ENCODE results near the gene EFEMP1. TPM values are rescaled to one million over a fixed set of nuclear protein-coding genes. Genes with fewer than 3 reads are reported as not detected.
A peak's percentile ranks its signal among the peaks of the same experiment; 100 is the strongest.

The EFEMP1 gene, protein sequence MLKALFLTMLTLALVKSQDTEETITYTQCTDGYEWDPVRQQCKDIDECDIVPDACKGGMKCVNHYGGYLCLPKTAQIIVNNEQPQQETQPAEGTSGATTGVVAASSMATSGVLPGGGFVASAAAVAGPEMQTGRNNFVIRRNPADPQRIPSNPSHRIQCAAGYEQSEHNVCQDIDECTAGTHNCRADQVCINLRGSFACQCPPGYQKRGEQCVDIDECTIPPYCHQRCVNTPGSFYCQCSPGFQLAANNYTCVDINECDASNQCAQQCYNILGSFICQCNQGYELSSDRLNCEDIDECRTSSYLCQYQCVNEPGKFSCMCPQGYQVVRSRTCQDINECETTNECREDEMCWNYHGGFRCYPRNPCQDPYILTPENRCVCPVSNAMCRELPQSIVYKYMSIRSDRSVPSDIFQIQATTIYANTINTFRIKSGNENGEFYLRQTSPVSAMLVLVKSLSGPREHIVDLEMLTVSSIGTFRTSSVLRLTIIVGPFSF
- 1,015 and 1,290 TPM in 2 replicates for polyA plus RNA-seq (2012; rRNA removed)
- 876 and 1,005 TPM in 2 replicates for polyA plus RNA-seq (2012; cell fraction: cytosol; rRNA removed)
- 870 and 1,070 TPM in 2 replicates for polyA plus RNA-seq (2012; cell fraction: nucleus; rRNA removed)

DNA sequence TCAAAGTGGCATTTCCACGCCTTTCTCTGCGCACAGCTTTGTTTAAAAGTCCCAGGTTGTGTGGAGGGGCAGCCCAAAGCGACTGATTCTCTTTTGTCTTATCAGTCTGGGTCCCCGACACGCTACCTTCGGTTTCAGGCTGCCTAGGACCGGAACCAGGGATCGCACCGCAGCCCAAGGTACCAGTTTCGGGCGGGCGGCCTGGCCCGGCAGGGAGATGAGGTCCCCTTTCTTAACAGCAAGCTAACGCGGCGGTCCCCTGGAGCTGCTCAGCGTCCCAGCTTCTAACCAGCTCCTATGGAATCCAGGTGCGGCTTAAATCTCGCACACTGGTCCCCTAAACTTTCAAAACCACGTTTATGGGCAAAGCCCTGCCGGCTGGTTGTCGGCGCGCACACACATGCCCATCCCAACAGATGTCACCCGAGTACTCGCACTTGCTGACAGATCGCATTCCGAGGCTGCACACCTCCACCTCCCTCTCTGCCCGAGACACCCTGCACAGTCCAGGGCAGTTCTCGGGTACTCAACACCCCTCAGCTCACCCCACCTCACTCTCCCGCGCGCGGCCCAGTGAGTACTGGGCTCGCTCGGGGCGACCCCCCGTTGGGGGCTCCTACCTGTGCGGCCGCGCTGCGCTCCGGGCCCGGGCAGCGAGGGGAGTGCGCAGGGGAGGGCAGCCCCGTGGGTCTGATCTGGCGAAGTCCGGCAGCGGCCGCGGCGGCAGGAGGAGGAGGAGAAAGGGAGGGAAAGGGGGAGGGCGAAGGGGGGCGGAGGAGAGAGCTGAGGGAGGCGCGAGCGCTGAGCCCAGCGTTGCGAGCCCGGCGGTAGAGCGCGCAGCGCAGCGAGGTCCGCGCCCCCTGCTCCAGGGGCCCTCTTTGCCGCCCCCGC is at the start of gene EFEMP1:
EFEMP1 (minus strand) TSS at position 692 of the 891 bp plus-strand sequence. CDS start 1,342 bp downstream, outside the sequence.
- ChIA-PET POLR2A (no interaction called here), CTCF (interaction anchor here (1.9 kb wide), 1 partner anchor 37 kb away, joined by 5 read pairs; no protein-coding TSS in a partner anchor)
- TF ChIP-seq SMC3 (IDR thresholded peaks at IDR 0.05; ENCODE audit: low read depth, low read length) (no peak), POLR2AphosphoS5 (IDR thresholded peaks at IDR 0.05; ENCODE audit: low read depth, low read length) (no peak; the same call in 1 of the 2 replicates), SIN3A (IDR thresholded peaks at IDR 0.05; ENCODE audit: borderline replicate concordance, low read depth, low read length) (peak; percentile 73), EZH2phosphoT487 (IDR thresholded peaks at IDR 0.05; ENCODE audit: borderline replicate concordance, low read depth) (no peak), MXI1 (IDR thresholded peaks at IDR 0.05; ENCODE audit: low read depth, low read length) (no peak), RCOR1 (IDR thresholded peaks at IDR 0.05; ENCODE audit: low read length) (no peak), TEAD4 (IDR thresholded peaks at IDR 0.05; ENCODE audit: borderline replicate concordance, insufficient read depth) (no peak), RAD21 (IDR thresholded peaks at IDR 0.05; ENCODE audit: low read length) (no peak), YY1 (IDR thresholded peaks at IDR 0.05; ENCODE audit: low read depth) (no peak), MEF2A (IDR thresholded peaks at IDR 0.05; ENCODE audit: borderline replicate concordance, low read depth) (no peak), TAF1 (IDR thresholded peaks at IDR 0.05; ENCODE audit: borderline replicate concordance, low read depth, low read length) (0 out of 2 replicates have a peak, but pooled peaks have one; percentile 37), FOXM1 (IDR thresholded peaks at IDR 0.05; ENCODE audit: low read depth) (no peak), NRF1 (IDR thresholded peaks at IDR 0.05; ENCODE audit: low read depth, low read length) (no peak), EP300 (IDR thresholded peaks at IDR 0.05; ENCODE audit: borderline replicate concordance in 1 of 2, low read depth in 1 of 2, low read length in 1 of 2) (no peak), RXRA (IDR thresholded peaks at IDR 0.05; ENCODE audit: borderline replicate concordance, low read depth) (no peak), MAX (IDR thresholded peaks at IDR 0.05; ENCODE audit: low read depth) (peak; percentile 12; the same call in 1 of the 2 replicates)
- TF ChIP-seq, protein P1, sequence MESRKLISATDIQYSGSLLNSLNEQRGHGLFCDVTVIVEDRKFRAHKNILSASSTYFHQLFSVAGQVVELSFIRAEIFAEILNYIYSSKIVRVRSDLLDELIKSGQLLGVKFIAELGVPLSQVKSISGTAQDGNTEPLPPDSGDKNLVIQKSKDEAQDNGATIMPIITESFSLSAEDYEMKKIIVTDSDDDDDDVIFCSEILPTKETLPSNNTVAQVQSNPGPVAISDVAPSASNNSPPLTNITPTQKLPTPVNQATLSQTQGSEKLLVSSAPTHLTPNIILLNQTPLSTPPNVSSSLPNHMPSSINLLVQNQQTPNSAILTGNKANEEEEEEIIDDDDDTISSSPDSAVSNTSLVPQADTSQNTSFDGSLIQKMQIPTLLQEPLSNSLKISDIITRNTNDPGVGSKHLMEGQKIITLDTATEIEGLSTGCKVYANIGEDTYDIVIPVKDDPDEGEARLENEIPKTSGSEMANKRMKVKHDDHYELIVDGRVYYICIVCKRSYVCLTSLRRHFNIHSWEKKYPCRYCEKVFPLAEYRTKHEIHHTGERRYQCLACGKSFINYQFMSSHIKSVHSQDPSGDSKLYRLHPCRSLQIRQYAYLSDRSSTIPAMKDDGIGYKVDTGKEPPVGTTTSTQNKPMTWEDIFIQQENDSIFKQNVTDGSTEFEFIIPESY (IDR thresholded peaks at IDR 0.05; ENCODE audit: borderline replicate concordance, low read depth) = no peak
- TF ChIP-seq, protein P2, sequence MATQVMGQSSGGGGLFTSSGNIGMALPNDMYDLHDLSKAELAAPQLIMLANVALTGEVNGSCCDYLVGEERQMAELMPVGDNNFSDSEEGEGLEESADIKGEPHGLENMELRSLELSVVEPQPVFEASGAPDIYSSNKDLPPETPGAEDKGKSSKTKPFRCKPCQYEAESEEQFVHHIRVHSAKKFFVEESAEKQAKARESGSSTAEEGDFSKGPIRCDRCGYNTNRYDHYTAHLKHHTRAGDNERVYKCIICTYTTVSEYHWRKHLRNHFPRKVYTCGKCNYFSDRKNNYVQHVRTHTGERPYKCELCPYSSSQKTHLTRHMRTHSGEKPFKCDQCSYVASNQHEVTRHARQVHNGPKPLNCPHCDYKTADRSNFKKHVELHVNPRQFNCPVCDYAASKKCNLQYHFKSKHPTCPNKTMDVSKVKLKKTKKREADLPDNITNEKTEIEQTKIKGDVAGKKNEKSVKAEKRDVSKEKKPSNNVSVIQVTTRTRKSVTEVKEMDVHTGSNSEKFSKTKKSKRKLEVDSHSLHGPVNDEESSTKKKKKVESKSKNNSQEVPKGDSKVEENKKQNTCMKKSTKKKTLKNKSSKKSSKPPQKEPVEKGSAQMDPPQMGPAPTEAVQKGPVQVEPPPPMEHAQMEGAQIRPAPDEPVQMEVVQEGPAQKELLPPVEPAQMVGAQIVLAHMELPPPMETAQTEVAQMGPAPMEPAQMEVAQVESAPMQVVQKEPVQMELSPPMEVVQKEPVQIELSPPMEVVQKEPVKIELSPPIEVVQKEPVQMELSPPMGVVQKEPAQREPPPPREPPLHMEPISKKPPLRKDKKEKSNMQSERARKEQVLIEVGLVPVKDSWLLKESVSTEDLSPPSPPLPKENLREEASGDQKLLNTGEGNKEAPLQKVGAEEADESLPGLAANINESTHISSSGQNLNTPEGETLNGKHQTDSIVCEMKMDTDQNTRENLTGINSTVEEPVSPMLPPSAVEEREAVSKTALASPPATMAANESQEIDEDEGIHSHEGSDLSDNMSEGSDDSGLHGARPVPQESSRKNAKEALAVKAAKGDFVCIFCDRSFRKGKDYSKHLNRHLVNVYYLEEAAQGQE (IDR thresholded peaks at IDR 0.05; ENCODE audit: low read depth, low read length) = peak; percentile 32; the same call in 1 of the 2 replicates
- TF ChIP-seq, protein P3, sequence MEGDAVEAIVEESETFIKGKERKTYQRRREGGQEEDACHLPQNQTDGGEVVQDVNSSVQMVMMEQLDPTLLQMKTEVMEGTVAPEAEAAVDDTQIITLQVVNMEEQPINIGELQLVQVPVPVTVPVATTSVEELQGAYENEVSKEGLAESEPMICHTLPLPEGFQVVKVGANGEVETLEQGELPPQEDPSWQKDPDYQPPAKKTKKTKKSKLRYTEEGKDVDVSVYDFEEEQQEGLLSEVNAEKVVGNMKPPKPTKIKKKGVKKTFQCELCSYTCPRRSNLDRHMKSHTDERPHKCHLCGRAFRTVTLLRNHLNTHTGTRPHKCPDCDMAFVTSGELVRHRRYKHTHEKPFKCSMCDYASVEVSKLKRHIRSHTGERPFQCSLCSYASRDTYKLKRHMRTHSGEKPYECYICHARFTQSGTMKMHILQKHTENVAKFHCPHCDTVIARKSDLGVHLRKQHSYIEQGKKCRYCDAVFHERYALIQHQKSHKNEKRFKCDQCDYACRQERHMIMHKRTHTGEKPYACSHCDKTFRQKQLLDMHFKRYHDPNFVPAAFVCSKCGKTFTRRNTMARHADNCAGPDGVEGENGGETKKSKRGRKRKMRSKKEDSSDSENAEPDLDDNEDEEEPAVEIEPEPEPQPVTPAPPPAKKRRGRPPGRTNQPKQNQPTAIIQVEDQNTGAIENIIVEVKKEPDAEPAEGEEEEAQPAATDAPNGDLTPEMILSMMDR (IDR thresholded peaks at IDR 0.05) = no peak
- TF ChIP-seq, protein P4, sequence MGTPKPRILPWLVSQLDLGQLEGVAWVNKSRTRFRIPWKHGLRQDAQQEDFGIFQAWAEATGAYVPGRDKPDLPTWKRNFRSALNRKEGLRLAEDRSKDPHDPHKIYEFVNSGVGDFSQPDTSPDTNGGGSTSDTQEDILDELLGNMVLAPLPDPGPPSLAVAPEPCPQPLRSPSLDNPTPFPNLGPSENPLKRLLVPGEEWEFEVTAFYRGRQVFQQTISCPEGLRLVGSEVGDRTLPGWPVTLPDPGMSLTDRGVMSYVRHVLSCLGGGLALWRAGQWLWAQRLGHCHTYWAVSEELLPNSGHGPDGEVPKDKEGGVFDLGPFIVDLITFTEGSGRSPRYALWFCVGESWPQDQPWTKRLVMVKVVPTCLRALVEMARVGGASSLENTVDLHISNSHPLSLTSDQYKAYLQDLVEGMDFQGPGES (IDR thresholded peaks at IDR 0.05; ENCODE audit: low read depth, low read length) = no peak

More for the DNA sequence above, at the start of gene EFEMP1:
- Histone ChIP-seq H2AFZ (ENCODE audit: low read depth) (peak within 1 kb of the TSS; percentile 88), H3K4me3 (ENCODE audit: low read depth in 2 of 2, low read length in 1 of 2) (peak within 1 kb of the TSS; percentile 61 to 92), H3K79me2 (ENCODE audit: insufficient read depth) (peaks cover 33% of the 10 kb centered on the region), H3K36me3 (replicated peaks in 1 of 2; ENCODE audit: control insufficient read depth in 1 of 2, insufficient read depth in 2 of 2, low read length in 1 of 2) (peaks cover 5 to 23% of the 10 kb centered on the region in 2 experiments), H3K27me3 (ENCODE audit: insufficient read depth) (no peaks in the 10 kb centered on the region), H3F3A (replicated peaks; ENCODE audit: insufficient read depth) (peaks cover 6% of the 10 kb centered on the region), H3K4me2 (peak within 1 kb of the TSS; percentile 94), H3K27ac (ENCODE audit: low read depth in 2 of 2, low read length in 1 of 2) (peak within 1 kb of the TSS in 1 of 2 experiments; percentile 50; a peak in 1 of 4 replicates), H3K9ac (peak within 1 kb of the TSS; percentile 78), H3K9me3 (no peaks in the 10 kb centered on the region), H4K20me1 (ENCODE audit: insufficient read depth) (no peaks in the 10 kb centered on the region), H3K9me2 (no peaks in the 10 kb centered on the region), H3K4me1 (ENCODE audit: control insufficient read depth in 1 of 2, insufficient read depth in 2 of 2, low read depth in 1 of 2, low read length in 1 of 2) (no peaks in the 10 kb centered on the region)
- WGBS (ENCODE audit: low lambda C conversion rate) = 8% methylated on average over 21 of the region's 70 CpGs
- peak; percentile 41 for DNase-seq

Measured in SK-N-SH (cell line).